ENCODE results near the gene KCNQ4. TPM values are rescaled to one million over a fixed set of nuclear protein-coding genes. Genes with fewer than 3 reads are reported as not detected.

The KCNQ4 gene
- total RNA-seq, 1 experiment from 2014 or later: not detected

GRCh38 chr1:40792036-40792435 is 8.4 kb downstream of the KCNQ4 start:
- ChIA-PET CTCF (no interaction called here), POLR2A (no interaction called here)
- intact Hi-C loops (cut with micrococcal nuclease): no loop called here
- Mint-ChIP-seq H3K27ac (ENCODE audit: low read depth, unreplicated experiment) (no peak overlapping the region), H3K4me3 (ENCODE audit: unreplicated experiment) (no peak overlapping the region), H3K27me3 (ENCODE audit: insufficient read depth, unreplicated experiment) (peaks cover 24% of the 10 kb centered on the region), H3K36me3 (ENCODE audit: insufficient read depth, unreplicated experiment) (no peaks in the 10 kb centered on the region), H3K9me3 (ENCODE audit: unreplicated experiment) (no peaks in the 10 kb centered on the region), H3K4me1 (ENCODE audit: insufficient read depth, unreplicated experiment) (peaks cover 3% of the 10 kb centered on the region)
- no peak for DNase-seq (ENCODE audit: unreplicated experiment)
- BruUV-seq (replicated peaks): no TSS peak
- no peak for TF ChIP-seq CTCF (IDR thresholded peaks at IDR 0.05; ENCODE audit: unreplicated experiment)

GRCh38 chr1:40793617-40794016 is 10.0 kb downstream of the KCNQ4 start:
- no peak for DNase-seq (ENCODE audit: unreplicated experiment)
- no peak for TF ChIP-seq CTCF (IDR thresholded peaks at IDR 0.05; ENCODE audit: unreplicated experiment)
- H3K9me3 Mint-ChIP-seq (ENCODE audit: unreplicated experiment): no peaks in the 10 kb centered on the region
- ChIA-PET POLR2A (no interaction called here), CTCF (no interaction called here)
- no peak overlapping the region for H3K4me3 Mint-ChIP-seq (ENCODE audit: unreplicated experiment)
- no peaks in the 10 kb centered on the region for H3K36me3 Mint-ChIP-seq (ENCODE audit: insufficient read depth, unreplicated experiment)
- intact Hi-C loops (cut with micrococcal nuclease): no loop called here
- no TSS peak for BruUV-seq (replicated peaks)
- H3K27ac Mint-ChIP-seq (ENCODE audit: low read depth, unreplicated experiment): no peak overlapping the region
- H3K4me1 Mint-ChIP-seq (ENCODE audit: insufficient read depth, unreplicated experiment): peaks cover 6% of the 10 kb centered on the region
- peaks cover 24% of the 10 kb centered on the region for H3K27me3 Mint-ChIP-seq (ENCODE audit: insufficient read depth, unreplicated experiment)

- no peak for TF ChIP-seq CTCF (IDR thresholded peaks at IDR 0.05; ENCODE audit: unreplicated experiment)
- Mint-ChIP-seq H3K36me3 (ENCODE audit: insufficient read depth, unreplicated experiment) (no peaks in the 10 kb centered on the region), H3K4me1 (ENCODE audit: insufficient read depth, unreplicated experiment) (peaks cover 6% of the 10 kb centered on the region), H3K9me3 (ENCODE audit: unreplicated experiment) (no peaks in the 10 kb centered on the region), H3K4me3 (ENCODE audit: unreplicated experiment) (no peak overlapping the region), H3K27ac (ENCODE audit: low read depth, unreplicated experiment) (no peak overlapping the region), H3K27me3 (ENCODE audit: insufficient read depth, unreplicated experiment) (peaks cover 24% of the 10 kb centered on the region)
- no peak for DNase-seq (ENCODE audit: unreplicated experiment)
- no TSS peak for BruUV-seq (replicated peaks)
- ChIA-PET POLR2A (interaction anchor here (1.3 kb wide), 1 partner anchor 41 kb away, joined by 3 read pairs; no protein-coding TSS in a partner anchor), CTCF (interaction anchor here (0.6 kb wide), 1 partner anchor 652 kb away, joined by 3 read pairs; no protein-coding TSS in a partner anchor)
- intact Hi-C loops (cut with micrococcal nuclease): no loop called here
Measured at GRCh38 chr1:40794048-40794447, 10.5 kb downstream of the KCNQ4 start.

- CTCF ChIA-PET: interaction anchor here (1.0 kb wide), 1 partner anchor 20 kb away, joined by 3 read pairs; no protein-coding TSS in a partner anchor
Measured at GRCh38 chr1:40794974-40795715, 11.6 kb downstream of the KCNQ4 start.

More at GRCh38 chr1:40794974-40795715, 11.6 kb downstream of the KCNQ4 start:
- DNase-seq (ENCODE audit: unreplicated experiment): no peak
- Mint-ChIP-seq H3K4me1 (ENCODE audit: insufficient read depth, unreplicated experiment) (peaks cover 6% of the 10 kb centered on the region), H3K27ac (ENCODE audit: low read depth, unreplicated experiment) (no peak overlapping the region), H3K9me3 (ENCODE audit: unreplicated experiment) (no peaks in the 10 kb centered on the region), H3K36me3 (ENCODE audit: insufficient read depth, unreplicated experiment) (no peaks in the 10 kb centered on the region), H3K4me3 (ENCODE audit: unreplicated experiment) (no peak overlapping the region), H3K27me3 (ENCODE audit: insufficient read depth, unreplicated experiment) (peaks cover 24% of the 10 kb centered on the region)
- no TSS peak for BruUV-seq (replicated peaks)
- intact Hi-C loops (cut with micrococcal nuclease): no loop called here
- POLR2A ChIA-PET: interaction anchor here (0.6 to 1.3 kb wide), 3 partner anchors 42 to 196 kb away, joined by 3 to 5 read pairs (median 3); no protein-coding TSS in a partner anchor
- TF ChIP-seq CTCF (IDR thresholded peaks at IDR 0.05; ENCODE audit: unreplicated experiment): no peak

Measured in MCF 10A (cell line).